Memory B cell (primary cell): ENCODE data around the gene NLRP12.
"Not testable (repeated sequence)": the region's sequence is repeated elsewhere in the genome, so short reads cannot be mapped to it uniquely, and the experiment has no call there.

Experiments used
- ATAC-seq: fragments of 150-1000 bp; cut with Tn5 transposase; 2 replicates; pipeline ENCODE4 v1.10.0; 2021; ENCODE audit warnings: low read depth, mild to moderate bottlenecking, moderate library complexity
- DNase-seq, 2 donors: peaks; one replicate each; pipeline ENCODE4 v3.0.0; 2022; ENCODE audit warnings: low spot score in 2 of 2
- H3K27ac Mint-ChIP-seq: one replicate; pipeline ENCODE4 v1.8.0; 2022; ENCODE audit warnings: mild to moderate bottlenecking, moderate library complexity, mixed read lengths
- H3K27me3 Mint-ChIP-seq: one replicate; pipeline ENCODE4 v1.8.0; 2022; ENCODE audit warnings: mixed read lengths
- H3K36me3 Mint-ChIP-seq: one replicate; pipeline ENCODE4 v1.8.0; 2022; ENCODE audit warnings: mild to moderate bottlenecking, mixed read lengths
- H3K4me1 Mint-ChIP-seq: one replicate; pipeline ENCODE4 v1.8.0; 2022; ENCODE audit warnings: mixed read lengths
- H3K4me3 Mint-ChIP-seq: one replicate; pipeline ENCODE4 v1.8.0; 2022; ENCODE audit warnings: mild to moderate bottlenecking, moderate library complexity, mixed read lengths
- H3K9me3 Mint-ChIP-seq: one replicate; pipeline ENCODE4 v1.8.0; 2022; ENCODE audit warnings: mixed read lengths

NLRP12 gene, protein sequence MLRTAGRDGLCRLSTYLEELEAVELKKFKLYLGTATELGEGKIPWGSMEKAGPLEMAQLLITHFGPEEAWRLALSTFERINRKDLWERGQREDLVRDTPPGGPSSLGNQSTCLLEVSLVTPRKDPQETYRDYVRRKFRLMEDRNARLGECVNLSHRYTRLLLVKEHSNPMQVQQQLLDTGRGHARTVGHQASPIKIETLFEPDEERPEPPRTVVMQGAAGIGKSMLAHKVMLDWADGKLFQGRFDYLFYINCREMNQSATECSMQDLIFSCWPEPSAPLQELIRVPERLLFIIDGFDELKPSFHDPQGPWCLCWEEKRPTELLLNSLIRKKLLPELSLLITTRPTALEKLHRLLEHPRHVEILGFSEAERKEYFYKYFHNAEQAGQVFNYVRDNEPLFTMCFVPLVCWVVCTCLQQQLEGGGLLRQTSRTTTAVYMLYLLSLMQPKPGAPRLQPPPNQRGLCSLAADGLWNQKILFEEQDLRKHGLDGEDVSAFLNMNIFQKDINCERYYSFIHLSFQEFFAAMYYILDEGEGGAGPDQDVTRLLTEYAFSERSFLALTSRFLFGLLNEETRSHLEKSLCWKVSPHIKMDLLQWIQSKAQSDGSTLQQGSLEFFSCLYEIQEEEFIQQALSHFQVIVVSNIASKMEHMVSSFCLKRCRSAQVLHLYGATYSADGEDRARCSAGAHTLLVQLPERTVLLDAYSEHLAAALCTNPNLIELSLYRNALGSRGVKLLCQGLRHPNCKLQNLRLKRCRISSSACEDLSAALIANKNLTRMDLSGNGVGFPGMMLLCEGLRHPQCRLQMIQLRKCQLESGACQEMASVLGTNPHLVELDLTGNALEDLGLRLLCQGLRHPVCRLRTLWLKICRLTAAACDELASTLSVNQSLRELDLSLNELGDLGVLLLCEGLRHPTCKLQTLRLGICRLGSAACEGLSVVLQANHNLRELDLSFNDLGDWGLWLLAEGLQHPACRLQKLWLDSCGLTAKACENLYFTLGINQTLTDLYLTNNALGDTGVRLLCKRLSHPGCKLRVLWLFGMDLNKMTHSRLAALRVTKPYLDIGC

DNA sequence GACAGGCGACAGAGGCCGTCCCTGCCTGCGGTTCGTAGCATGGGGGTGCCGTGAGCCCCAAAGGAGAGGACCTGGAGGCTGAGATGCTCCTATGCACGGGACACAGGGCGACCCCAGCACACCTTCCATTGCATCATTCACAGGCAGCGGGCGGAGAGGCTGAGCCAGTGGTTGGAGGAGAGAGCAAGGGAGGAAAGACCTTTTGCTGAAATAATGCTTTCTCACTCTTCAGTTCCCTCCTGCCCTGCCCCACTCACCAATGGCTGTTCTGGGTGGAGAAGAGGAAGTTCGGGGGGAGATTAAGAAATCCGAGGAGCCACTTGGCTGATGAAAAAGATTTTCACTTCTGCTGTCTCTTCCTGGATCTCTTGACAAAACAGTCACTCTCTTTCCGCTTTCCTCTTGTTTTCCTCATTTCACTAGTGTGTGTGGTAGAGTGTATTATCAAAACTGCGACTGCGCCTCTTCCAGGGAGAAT, at the start of gene NLRP12:
TSS of gene NLRP12 (minus strand) at position 181 of the 478 bp plus-strand sequence. CDS start at position 41, 140 bp downstream.
- Mint-ChIP-seq H3K9me3 (peaks cover 7% of the 10 kb centered on the region), H3K36me3 (peaks cover 2% of the 10 kb centered on the region), H3K27ac (no peak within 1 kb of the TSS), H3K4me3 (no peak within 1 kb of the TSS), H3K4me1 (no peaks in the 10 kb centered on the region), H3K27me3 (peaks cover 9% of the 10 kb centered on the region)
- DNase-seq (no peak), ATAC-seq (no peak)

DNA sequence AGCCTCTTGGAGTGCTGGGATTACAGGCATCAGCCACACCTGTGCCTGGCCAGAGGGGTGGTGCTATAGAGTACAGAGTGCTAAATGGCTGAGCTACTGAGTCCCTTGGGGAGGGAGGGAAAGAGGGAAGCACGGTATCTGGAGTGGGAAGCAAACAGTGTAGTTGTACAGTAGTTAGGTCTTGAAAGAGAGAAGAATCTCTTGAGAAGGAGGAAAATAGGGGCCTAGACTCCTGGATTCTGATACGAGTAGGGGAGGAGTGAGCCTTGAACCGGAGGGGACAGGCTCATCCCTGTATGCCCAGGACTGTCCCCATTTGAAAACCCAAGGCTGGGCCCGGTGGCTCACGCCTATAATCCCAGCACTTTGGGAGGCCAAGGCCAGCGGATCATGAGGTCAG, 48.6 kb upstream of the NLRP12 start:
- H3K9me3 Mint-ChIP-seq, result peaks cover 8% of the 10 kb centered on the region
- no peak for ATAC-seq
- DNase-seq, result no peak
- no peak overlapping the region for H3K4me3 Mint-ChIP-seq
- peaks cover 24% of the 10 kb centered on the region for H3K4me1 Mint-ChIP-seq
- H3K27me3 Mint-ChIP-seq, result peaks cover 9% of the 10 kb centered on the region
- peak overlapping the region; percentile 57 for H3K27ac Mint-ChIP-seq
- peaks cover 14% of the 10 kb centered on the region for H3K36me3 Mint-ChIP-seq

DNA sequence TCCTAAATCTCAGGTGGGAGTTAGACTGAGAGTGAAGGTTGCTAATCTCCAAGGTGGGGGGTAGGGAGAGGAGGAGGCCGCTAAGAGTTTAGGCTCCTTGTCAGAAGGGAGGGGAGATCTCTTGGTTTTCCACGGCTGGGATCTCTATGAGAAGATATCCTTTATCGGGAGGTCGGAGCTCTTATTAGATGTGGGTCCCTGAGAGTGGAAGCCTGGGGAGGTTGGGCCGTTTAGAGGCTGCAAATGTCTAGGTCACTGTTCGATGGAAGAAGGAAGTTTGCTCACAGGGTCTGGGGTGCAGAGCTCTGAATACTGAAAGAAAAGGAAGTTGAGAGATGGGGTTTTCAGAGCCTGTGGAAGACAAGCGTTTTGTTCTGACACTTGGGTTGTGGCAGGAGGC, 47.3 kb upstream of the NLRP12 start:
- Mint-ChIP-seq H3K27ac (peak overlapping the region; percentile 53), H3K9me3 (peaks cover 4% of the 10 kb centered on the region), H3K36me3 (peaks cover 13% of the 10 kb centered on the region), H3K4me3 (no peak overlapping the region), H3K27me3 (peaks cover 5% of the 10 kb centered on the region), H3K4me1 (peaks cover 25% of the 10 kb centered on the region)
- ATAC-seq (peak; percentile 5), DNase-seq (peak in 1 of 2 donors; percentile 34)

DNA sequence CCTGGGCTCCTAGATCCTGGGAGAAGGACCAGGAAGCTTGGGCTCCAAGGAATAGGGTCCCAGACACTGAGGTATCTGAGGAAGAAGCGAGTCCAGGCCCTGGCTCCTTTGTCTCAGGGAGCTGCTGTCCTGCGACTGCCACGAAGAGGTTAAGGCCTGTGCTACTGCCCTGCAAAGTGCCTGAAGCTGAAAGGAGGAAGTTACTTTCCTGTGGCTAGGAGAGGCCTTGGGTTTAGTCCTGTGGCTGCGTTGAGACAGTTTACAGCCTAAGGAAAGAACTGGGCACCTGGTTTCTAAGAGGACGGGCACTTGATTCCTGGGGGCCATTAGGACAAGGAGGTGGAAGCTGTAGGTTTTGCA, 46.4 kb upstream of the NLRP12 start:
- H3K27ac Mint-ChIP-seq, result peak overlapping the region; percentile 41
- peaks cover 13% of the 10 kb centered on the region for H3K36me3 Mint-ChIP-seq
- peaks cover 5% of the 10 kb centered on the region for H3K27me3 Mint-ChIP-seq
- ATAC-seq, result no peak
- DNase-seq, result peak in 1 of 2 donors; percentile 34
- H3K4me3 Mint-ChIP-seq, result peak overlapping the region; percentile 44
- H3K4me1 Mint-ChIP-seq, result peaks cover 25% of the 10 kb centered on the region
- H3K9me3 Mint-ChIP-seq, result peaks cover 4% of the 10 kb centered on the region

DNA sequence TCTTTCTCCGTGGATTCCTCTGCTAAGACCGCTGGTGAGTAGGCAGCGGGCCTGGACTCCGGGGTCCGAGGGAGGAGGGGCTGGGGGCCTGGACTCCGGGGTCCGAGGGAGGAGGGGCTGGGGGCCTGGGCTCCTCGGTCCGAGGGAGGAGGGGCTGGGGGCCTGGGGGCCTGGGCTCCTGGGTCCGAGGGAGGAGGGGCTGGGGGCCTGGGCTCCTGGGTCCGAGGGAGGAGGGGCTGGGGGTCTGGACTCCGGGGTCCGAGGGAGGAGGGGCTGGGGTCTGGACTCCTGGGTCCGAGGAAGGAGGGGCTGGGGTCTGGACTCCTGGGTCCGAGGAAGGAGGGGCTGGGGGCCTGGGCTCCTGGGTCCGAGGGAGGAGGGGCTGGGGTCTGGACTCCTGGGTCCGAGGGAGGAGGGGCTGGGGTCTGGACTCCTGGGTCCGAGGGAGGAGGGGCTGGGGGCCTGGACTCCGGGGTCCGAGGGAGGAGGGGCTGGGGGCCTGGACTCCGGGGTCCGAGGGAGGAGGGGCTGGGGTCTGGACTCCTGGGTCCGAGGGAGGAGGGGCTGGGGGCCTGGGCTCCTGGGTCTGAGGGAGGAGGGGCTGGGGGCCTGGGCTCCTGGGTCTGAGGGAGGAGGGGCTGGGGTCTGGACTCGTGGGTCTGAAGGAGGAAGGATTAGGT, 45.8 kb upstream of the NLRP12 start:
- ATAC-seq, H3K9me3 Mint-ChIP-seq, DNase-seq, H3K27me3 Mint-ChIP-seq: not testable (repeated sequence)
- H3K4me1 Mint-ChIP-seq, result peaks cover 25% of the 10 kb centered on the region
- peak overlapping the region; percentile 96 for H3K27ac Mint-ChIP-seq
- H3K36me3 Mint-ChIP-seq, result peaks cover 13% of the 10 kb centered on the region
- peak overlapping the region; percentile 79 for H3K4me3 Mint-ChIP-seq

DNA sequence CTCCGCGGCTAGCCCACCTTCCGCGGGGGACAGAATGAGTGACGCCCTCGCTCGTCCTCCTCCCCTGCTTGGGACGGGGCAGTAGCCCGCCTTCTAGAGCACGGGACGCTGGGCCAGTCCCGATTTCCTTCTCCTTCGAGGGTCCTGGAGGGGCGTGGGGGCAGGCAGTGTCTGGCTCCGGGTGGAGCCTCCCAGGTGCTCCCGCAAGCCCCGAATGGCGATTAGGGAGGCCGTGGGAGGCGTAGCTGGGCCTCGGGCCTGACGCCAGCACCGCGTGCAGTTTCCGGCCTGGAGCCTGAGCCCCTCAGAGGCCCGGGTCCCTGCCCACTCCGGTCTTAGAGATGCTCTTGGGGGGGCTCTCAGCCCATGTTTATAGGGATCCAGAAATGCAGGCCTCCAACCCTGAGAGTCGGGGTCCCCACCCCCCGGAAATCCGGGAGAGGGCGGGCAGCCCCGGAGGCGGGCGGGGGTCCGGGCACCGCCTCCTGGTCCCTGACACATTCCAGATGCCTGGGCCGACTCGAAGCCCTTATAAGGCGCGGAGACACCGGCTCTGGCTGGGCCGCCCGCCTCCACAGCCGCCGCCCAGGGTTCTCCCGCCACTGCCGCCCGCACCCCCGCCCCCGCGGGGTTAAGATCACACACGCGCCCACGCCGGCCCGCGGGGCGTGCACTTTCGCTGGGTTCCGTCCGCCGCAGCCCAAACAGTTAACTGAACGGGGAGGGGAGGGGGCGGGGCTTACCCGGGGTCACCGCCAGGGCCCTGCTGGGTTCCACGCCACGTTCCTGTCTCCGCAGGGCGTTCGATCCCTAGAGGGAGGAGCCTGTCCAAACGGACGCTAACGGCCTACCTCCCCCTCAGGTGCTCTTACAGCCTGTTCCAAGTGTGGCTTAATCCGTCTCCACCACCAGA, 45.0 kb upstream of the NLRP12 start:
- Mint-ChIP-seq H3K4me3 (peak overlapping the region; percentile 79), H3K36me3 (peaks cover 8% of the 10 kb centered on the region), H3K27ac (peak overlapping the region; percentile 96), H3K27me3 (peaks cover 5% of the 10 kb centered on the region), H3K4me1 (peaks cover 22% of the 10 kb centered on the region), H3K9me3 (peaks cover 2% of the 10 kb centered on the region)
- peak; percentile 60 to 80 for DNase-seq
- ATAC-seq, result peak; percentile 40

DNA sequence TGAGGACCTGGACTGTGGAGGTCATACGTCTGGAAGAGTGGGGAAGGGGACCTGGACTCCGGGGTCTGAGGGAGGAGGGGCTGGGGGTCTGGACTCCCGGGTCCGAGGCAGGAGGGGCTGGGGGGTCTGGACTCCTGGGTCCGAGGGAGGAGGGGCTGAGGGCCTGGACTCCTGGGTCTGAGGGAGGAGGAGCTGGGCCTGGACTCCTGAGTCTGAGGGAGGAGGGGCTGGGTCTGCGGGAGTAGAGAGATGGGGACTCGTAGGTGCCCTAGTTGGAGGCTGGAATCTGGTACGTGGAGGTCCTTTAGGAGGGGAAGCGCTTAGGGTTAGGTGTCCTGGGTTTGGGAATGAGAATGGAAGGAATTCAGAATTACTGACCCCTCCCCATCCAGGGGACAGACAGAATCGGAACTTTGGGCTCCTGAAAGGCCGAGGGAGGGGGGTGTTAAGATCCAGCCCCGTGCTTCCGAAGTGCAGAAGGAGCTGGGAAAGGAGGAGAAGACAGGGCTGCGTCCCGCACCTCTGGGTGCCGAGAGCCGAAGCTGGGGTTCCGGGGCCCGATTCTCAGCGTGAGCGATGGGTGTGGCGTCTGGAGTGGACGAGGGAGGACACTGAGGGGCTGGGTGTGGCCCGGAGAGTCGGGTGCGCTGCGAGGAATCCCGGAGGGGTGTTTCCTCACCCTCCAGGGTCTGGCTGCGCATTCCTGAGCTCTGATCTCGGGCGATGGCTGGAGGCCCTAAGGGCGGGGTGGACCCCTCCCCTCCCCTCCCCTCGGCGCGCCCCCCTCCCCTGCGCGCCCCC, 44.2 kb upstream of the NLRP12 start:
- Mint-ChIP-seq H3K27ac (peak overlapping the region; percentile 96), H3K4me1 (peaks cover 18% of the 10 kb centered on the region), H3K36me3 (peaks cover 2% of the 10 kb centered on the region), H3K27me3 (peaks cover 5% of the 10 kb centered on the region), H3K4me3 (peak overlapping the region; percentile 87), H3K9me3 (peaks cover 2% of the 10 kb centered on the region)
- no peak for ATAC-seq
- DNase-seq, result peak in 1 of 2 donors; percentile 54

DNA sequence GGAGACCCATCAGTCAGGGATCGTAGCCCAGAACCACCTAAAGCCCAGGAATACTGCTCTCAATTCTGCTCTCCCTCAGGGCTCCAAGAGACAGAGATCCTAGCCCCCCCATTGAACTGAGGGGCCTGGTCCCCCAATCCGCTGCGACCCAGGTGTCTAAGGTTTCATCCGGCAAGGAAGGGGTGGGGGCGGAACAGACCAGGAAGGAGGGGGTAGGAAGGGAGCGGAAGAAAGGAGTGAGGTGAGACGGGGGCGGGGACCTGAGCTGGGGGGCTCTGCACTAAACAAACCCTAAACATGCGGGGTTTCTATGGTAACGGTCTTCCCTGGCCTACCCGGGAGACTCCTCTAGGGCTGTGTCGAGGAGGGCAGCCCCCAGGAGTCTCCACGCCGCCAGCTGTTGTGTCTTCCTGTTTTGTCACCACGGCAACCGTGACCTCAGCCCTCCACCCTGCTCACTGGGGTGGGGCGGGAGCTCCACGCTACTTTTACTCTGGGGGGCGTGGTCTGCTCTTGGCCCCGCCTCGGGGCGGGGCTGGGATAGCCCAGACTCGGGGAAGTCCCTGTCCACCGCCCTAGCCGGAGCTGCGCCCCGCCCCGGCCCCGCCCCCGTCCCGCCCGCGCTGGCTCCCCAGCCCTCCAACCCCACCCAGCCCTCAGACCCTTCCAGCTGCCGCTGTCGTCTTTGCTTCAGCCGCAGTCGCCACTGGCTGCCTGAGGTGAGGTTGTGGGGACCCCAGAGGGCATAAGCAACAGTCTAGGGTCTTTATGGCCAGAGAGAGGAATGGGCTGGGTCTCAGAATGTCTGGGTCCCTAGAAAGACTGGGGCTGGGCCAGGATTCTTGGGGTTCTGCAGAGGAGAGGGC, 43.3 kb upstream of the NLRP12 start, which contains the start of gene MYADM:
TSS of gene MYADM (plus strand) at position 659 of the 866 bp plus-strand sequence. CDS start 5,647 bp downstream, outside the sequence.
- Mint-ChIP-seq H3K27ac (peak within 1 kb of the TSS; percentile 96), H3K9me3 (no peaks in the 10 kb centered on the region), H3K27me3 (peaks cover 8% of the 10 kb centered on the region), H3K4me3 (peak within 1 kb of the TSS; percentile 87), H3K4me1 (peaks cover 15% of the 10 kb centered on the region), H3K36me3 (peaks cover 2% of the 10 kb centered on the region)
- peak; percentile 72 for ATAC-seq
- DNase-seq, result peak; percentile 87 to 95

DNA sequence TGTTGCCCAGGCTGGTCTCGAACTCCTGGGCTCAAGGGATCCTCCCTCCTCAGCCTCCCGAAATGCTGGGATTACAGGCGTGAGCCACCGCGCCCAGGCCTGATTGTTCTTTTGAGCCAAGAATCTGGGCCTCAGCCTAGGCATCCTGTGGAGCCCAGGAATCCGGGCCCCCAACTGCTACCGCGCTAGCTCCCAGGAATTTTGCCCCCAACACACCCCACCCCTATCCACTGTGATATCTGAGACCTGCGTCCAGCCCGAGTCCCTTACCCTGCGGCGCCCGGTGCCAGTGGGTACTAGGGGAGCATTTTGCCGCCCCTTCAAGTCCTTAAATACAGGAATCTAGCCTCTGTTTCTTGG, 42.7 kb upstream of the NLRP12 start:
- no peaks in the 10 kb centered on the region for H3K9me3 Mint-ChIP-seq
- ATAC-seq (no peak), DNase-seq (no peak)
- peak overlapping the region; percentile 96 for H3K27ac Mint-ChIP-seq
- H3K4me1 Mint-ChIP-seq, result peaks cover 15% of the 10 kb centered on the region
- H3K27me3 Mint-ChIP-seq, result peaks cover 8% of the 10 kb centered on the region
- peak overlapping the region; percentile 76 for H3K4me3 Mint-ChIP-seq
- peaks cover 2% of the 10 kb centered on the region for H3K36me3 Mint-ChIP-seq

DNA sequence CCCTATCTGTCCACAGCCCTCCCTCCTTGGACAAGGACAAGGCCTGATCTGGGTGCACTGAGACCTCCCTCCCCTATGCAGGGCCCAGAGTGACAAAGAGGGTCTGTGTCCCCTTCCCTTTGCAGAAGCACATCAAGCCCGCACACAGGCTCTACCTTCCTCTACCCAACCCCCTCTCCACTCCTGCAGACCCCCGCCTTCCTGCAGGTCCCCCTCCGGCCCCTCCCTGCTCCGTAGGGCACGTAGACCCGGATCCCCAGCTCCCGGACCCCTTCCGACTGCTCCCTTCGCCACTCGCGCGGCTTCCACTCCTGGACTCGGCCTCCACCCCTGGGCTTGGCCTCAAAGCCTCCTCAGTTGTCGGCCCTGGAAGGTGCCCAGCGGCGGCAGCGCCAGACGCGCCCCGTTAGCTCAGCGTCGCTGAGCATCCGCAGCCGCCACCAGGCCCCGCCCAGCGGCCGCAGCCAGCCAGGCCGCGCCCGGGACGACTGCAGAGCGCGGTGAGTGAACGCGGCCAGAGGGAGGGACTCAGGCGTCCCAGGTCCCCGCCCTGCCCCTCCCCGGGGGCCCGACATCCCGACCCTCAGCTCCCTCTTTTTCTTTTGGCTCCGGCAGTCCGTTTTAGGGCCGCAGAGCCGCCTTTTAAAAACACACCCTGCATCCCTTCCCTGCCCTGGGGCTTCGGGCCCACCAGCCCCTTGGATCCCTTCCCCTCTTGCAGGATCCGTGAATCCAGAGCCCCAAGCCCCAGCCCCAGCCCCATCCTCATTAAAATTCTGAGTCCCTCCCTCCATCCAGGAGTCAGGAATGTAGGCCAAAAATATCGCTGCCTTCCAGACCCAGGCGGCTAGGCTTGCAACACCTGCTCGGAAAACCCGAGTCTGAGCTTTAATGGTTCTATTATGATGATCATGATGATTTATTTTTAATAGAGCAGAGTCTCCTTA, 42.1 kb upstream of the NLRP12 start:
- Mint-ChIP-seq H3K9me3 (no peaks in the 10 kb centered on the region), H3K27ac (peak overlapping the region; percentile 96), H3K4me1 (peaks cover 12% of the 10 kb centered on the region), H3K27me3 (peaks cover 8% of the 10 kb centered on the region), H3K36me3 (no peaks in the 10 kb centered on the region), H3K4me3 (peak overlapping the region; percentile 65)
- ATAC-seq (peak; percentile 12), DNase-seq (peak in 1 of 2 donors; percentile 65)
